MCF 10A (cell line): ENCODE results near the gene MS4A4E. TPM values are rescaled to one million over a fixed set of nuclear protein-coding genes. Genes with fewer than 3 reads are reported as not detected.

Source experiments
- BruUV-seq: library from RNA; stranded (reverse); fragments of 400-500 nt; replicated peaks from 2 replicates; lab custom pipeline; 2021; lab: Mats Ljungman, UMichigan
- CTCF ChIA-PET: fragments of 300-600 bp; sonication (Branson Sonifier 250); formaldehyde crosslinking; extraction: SDS; loops from one replicate; lab custom pipeline; 2021; ENCODE audit warnings: antibody characterized with exemption, inconsistent platforms; lab: Yijun Ruan, JAX
- POLR2A ChIA-PET: fragments of 300-600, 350-650 bp; sonication (Branson Sonifier 250); formaldehyde crosslinking; extraction: SDS; loops from one replicate; lab custom pipeline; 2020; ENCODE audit warnings: antibody characterized with exemption, inconsistent platforms; lab: Yijun Ruan, JAX
- DNase-seq: peaks from one replicate; pipeline ENCODE4 v3.0.0-alpha.2; 2018; ENCODE audit not compliant: unreplicated experiment
- H3K27ac Mint-ChIP-seq: one replicate; pipeline ENCODE4 v1.8.0; 2022; ENCODE audit warnings: mild to moderate bottlenecking, low read depth, mixed read lengths; ENCODE audit not compliant: unreplicated experiment
- H3K27me3 Mint-ChIP-seq: one replicate; pipeline ENCODE4 v1.8.0; 2022; ENCODE audit warnings: mixed read lengths; ENCODE audit not compliant: insufficient read depth, unreplicated experiment
- H3K36me3 Mint-ChIP-seq: one replicate; pipeline ENCODE4 v1.8.0; 2022; ENCODE audit warnings: mild to moderate bottlenecking, moderate library complexity, mixed read lengths; ENCODE audit not compliant: insufficient read depth, unreplicated experiment
- H3K4me1 Mint-ChIP-seq: one replicate; pipeline ENCODE4 v1.8.0; 2022; ENCODE audit warnings: mixed read lengths; ENCODE audit not compliant: insufficient read depth, unreplicated experiment
- H3K4me3 Mint-ChIP-seq: one replicate; pipeline ENCODE4 v1.8.0; 2022; ENCODE audit warnings: mild to moderate bottlenecking, moderate library complexity, mixed read lengths; ENCODE audit not compliant: unreplicated experiment
- H3K9me3 Mint-ChIP-seq: one replicate; pipeline ENCODE4 v1.8.0; 2022; ENCODE audit warnings: mixed read lengths; ENCODE audit not compliant: unreplicated experiment
- CTCF ChIP-seq: fragments of 200-600 bp; IDR thresholded peaks from one replicate; pipeline ENCODE4 v1.8.0; 2022; ENCODE audit warnings: antibody characterized with exemption, mild to moderate bottlenecking; ENCODE audit not compliant: unreplicated experiment
- intact Hi-C: fragments of 100-400 bp; cut with micrococcal nuclease; formaldehyde crosslinking; loops from 2 replicates; pipeline ENCODE4 v1.14.1; 2022
- total RNA-seq: library from RNA; stranded (reverse); gene quantifications from 2 replicates; pipeline ENCODE4 v1.2.3, GENCODE V29; 2022

MS4A4E gene
- total RNA-seq, 1 experiment from 2014 or later, result not detected

GRCh38 chr11:60265373-60266214, 22.7 kb upstream of the MS4A4E start:
- H3K4me1 Mint-ChIP-seq, result no peaks in the 10 kb centered on the region
- H3K36me3 Mint-ChIP-seq, result no peaks in the 10 kb centered on the region

GRCh38 chr11:60264644-60265043, 21.7 kb upstream of the MS4A4E start:
- no peak for TF ChIP-seq CTCF
- Mint-ChIP-seq H3K4me3 (no peak overlapping the region), H3K9me3 (peaks cover 7% of the 10 kb centered on the region), H3K27ac (no peak overlapping the region), H3K36me3 (no peaks in the 10 kb centered on the region), H3K27me3 (peaks cover 12% of the 10 kb centered on the region), H3K4me1 (no peaks in the 10 kb centered on the region)
- ChIA-PET POLR2A (interaction anchor here (1.5 kb wide), 1 partner anchor 567 kb away, joined by 3 read pairs; no protein-coding TSS in a partner anchor), CTCF (interaction anchor here (0.6 to 4.5 kb wide), 37 partner anchors 8 to 906 kb away, joined by 3 to 34 read pairs (median 4); partner anchors contain the start of genes MS4A6A and TMEM109)
- BruUV-seq, result no TSS peak
- no peak for DNase-seq
- intact Hi-C loops, result loop anchor here (1.0 kb wide), 3 partner anchors 81 to 492 kb away; partner anchors contain the start of gene MS4A15

More at GRCh38 chr11:60265373-60266214, 22.7 kb upstream of the MS4A4E start:
- ChIA-PET CTCF (interaction anchor here (0.5 to 4.5 kb wide), 53 partner anchors 9 to 905 kb away, joined by 3 to 34 read pairs (median 3); partner anchors contain the start of genes MS4A18 and MS4A6A), POLR2A (interaction anchor here (0.7 to 1.5 kb wide), 2 partner anchors 97 to 566 kb away, joined by 3 to 4 read pairs; no protein-coding TSS in a partner anchor)
- Mint-ChIP-seq H3K27ac (no peak overlapping the region), H3K27me3 (peaks cover 12% of the 10 kb centered on the region), H3K4me3 (no peak overlapping the region), H3K9me3 (peaks cover 6% of the 10 kb centered on the region)
- peak; percentile 64 for TF ChIP-seq CTCF
- BruUV-seq, result no TSS peak
- intact Hi-C loops, result loop anchor here (1.0 kb wide), 3 partner anchors 80 to 491 kb away; partner anchors contain the start of gene MS4A15
- DNase-seq, result peak; percentile 66

GRCh38 chr11:60263402-60263801, 20.5 kb upstream of the MS4A4E start:
- Mint-ChIP-seq H3K27me3 (peaks cover 6% of the 10 kb centered on the region), H3K4me1 (no peaks in the 10 kb centered on the region), H3K27ac (no peak overlapping the region), H3K4me3 (no peak overlapping the region), H3K9me3 (peaks cover 7% of the 10 kb centered on the region), H3K36me3 (no peaks in the 10 kb centered on the region)
- no TSS peak for BruUV-seq
- CTCF ChIA-PET, result interaction anchor here (0.6 to 4.5 kb wide), 5 partner anchors 11 to 355 kb away, joined by 4 to 34 read pairs (median 23); no protein-coding TSS in a partner anchor
- intact Hi-C loops, result no loop called here
- no peak for DNase-seq
- no peak for TF ChIP-seq CTCF
- POLR2A ChIA-PET, result no interaction called here

GRCh38 chr11:60261014-60261413, 18.1 kb upstream of the MS4A4E start:
- H3K27ac Mint-ChIP-seq, result no peak overlapping the region
- H3K4me1 Mint-ChIP-seq, result no peaks in the 10 kb centered on the region
- no peaks in the 10 kb centered on the region for H3K36me3 Mint-ChIP-seq
- no peaks in the 10 kb centered on the region for H3K27me3 Mint-ChIP-seq
- peaks cover 7% of the 10 kb centered on the region for H3K9me3 Mint-ChIP-seq
- ChIA-PET POLR2A (interaction anchor here (0.8 kb wide), 1 partner anchor 9 kb away, joined by 4 read pairs; no protein-coding TSS in a partner anchor), CTCF (interaction anchor here (0.7 to 1.0 kb wide), 2 partner anchors 9 to 358 kb away, joined by 3 read pairs; no protein-coding TSS in a partner anchor)
- BruUV-seq, result no TSS peak
- DNase-seq, result no peak
- no peak for TF ChIP-seq CTCF
- intact Hi-C loops, result no loop called here
- H3K4me3 Mint-ChIP-seq, result no peak overlapping the region
